Measurements from ENCODE around the gene C19orf67. TPM values are rescaled to one million over a fixed set of nuclear protein-coding genes. Genes with fewer than 3 reads are reported as not detected.

Gene C19orf67
- total RNA-seq, 1 experiment from 2014 or later, result not detected

DNA sequence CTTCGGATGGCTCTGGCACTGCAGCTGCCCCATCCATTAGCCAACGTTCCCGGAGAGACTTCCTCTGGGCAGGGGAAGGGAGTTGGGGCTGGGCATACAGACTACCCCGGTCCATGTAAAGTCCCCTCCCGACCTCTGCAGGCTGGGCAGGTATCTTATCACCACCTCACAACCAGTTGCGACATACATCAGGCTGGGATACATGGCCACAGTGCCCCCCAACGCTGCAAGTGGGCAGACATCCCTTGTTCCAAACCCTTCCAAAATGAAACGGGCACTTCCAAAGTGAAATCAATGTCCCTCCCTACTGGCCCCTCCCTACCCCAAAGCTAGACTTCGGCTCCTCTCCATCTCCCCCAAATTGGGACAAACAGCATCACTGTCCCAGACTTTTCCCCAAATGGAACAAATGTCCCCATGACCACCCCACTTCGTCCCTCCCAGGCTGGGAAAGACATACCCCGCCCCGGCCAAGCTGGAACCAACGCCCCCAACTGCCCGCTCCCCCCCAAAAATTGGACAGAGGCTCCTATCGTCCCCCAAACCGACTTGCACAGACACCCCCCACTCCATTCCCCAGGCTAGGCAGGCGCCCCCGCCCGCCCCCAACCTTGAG is 28.7 kb downstream of the C19orf67 start:
- DNase-seq (ENCODE audit: low read depth, low spot score) (no peak), ATAC-seq (no peak)
- Histone ChIP-seq H3K27ac (ENCODE audit: low read depth, low read length) (no peak overlapping the region; the same call in 1 of the 2 replicates), H3K9me3 (ENCODE audit: control insufficient read depth in 1 of 2, insufficient read depth in 1 of 2, low read depth in 1 of 2, low read length in 2 of 2) (no peaks in the 10 kb centered on the region), H2AFZ (ENCODE audit: low read depth, low read length, poor library complexity, severe bottlenecking) (no peak overlapping the region), H3K4me3 (replicated peaks in 1 of 2; ENCODE audit: low read depth in 1 of 2, low read length in 2 of 2) (peak overlapping the region; percentile 50 to 56), H3K9me2 (ENCODE audit: insufficient read depth) (no peaks in the 10 kb centered on the region), H3K27me3 (ENCODE audit: insufficient read depth, low read length) (no peaks in the 10 kb centered on the region), H3K9ac (ENCODE audit: low read length) (no peak overlapping the region), H4K20me1 (ENCODE audit: insufficient read depth) (no peaks in the 10 kb centered on the region), H3K4me1 (ENCODE audit: control insufficient read depth in 1 of 2, insufficient read depth in 2 of 2, low read length in 2 of 2) (peaks cover 17 to 33% of the 10 kb centered on the region in 2 experiments), H3K36me3 (ENCODE audit: control insufficient read depth in 1 of 2, insufficient read depth in 2 of 2, low read length in 2 of 2) (no peaks in the 10 kb centered on the region), H3K79me2 (ENCODE audit: insufficient read depth, low read length) (no peaks in the 10 kb centered on the region), H3K4me2 (ENCODE audit: low read length) (peak overlapping the region; percentile 81)
- intact Hi-C loops (cut with micrococcal nuclease), result no loop called here
- ChIA-PET RAD21 (ENCODE audit: low non-redundant PET in 1 of 2, low total read pairs in 2 of 2, uncharacterized antibody in 2 of 2, unreplicated experiment in 2 of 2) (no interaction called here), CTCF (interaction anchor here (0.6 to 5.7 kb wide), 8 partner anchors 8 to 292 kb away, joined by 3 to 83 read pairs (median 4); partner anchors contain the start of genes IL27RA and MISP3), POLR2A (interaction anchor here (0.6 to 0.9 kb wide), 2 partner anchors 261 to 633 kb away, joined by 3 to 6 read pairs; partner anchors contain the start of genes ZNF333 and ZSWIM4)
- no TSS peak for BruUV-seq (replicated peaks)
- TF ChIP-seq CBX3 (IDR thresholded peaks at IDR 0.05; ENCODE audit: low read depth) (no peak), ZNF274 (IDR thresholded peaks at IDR 0.05; ENCODE audit: low read depth, low read length) (no peak), RAD21 (IDR thresholded peaks at IDR 0.05; ENCODE audit: low read depth) (no peak)

DNA sequence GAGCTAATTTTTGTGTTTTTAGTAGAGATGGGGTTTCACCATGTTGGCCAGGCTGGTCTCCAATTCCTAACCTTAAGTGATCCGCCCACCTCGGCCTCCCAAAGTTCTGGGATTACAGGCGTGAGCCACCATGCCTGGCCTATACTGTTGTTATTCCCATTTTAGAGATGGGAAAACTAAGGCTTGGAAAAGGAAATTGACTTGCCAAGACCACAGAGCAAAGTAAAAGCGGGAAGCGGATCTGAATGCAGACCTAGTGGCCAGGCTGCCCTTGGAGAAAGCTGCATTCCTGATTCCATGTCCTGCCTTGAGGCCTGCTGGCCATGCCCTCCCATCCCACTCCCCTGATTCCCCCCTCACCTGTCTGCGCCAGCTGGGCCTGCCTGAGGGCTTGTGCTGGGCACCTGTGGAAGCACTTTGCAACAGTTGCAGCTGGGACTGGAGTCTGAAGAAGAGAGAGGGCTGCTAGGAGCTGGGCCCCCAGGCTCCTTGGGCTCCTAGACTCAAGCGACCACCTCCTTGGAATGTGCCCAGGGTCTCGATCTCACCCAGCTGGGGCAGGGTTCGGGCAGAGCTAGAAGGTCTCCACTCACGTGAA is 29.4 kb downstream of the C19orf67 start:
- ATAC-seq (no peak), DNase-seq (ENCODE audit: low read depth, low spot score) (no peak)
- Histone ChIP-seq H3K9ac (ENCODE audit: low read length) (no peak overlapping the region), H3K79me2 (ENCODE audit: insufficient read depth, low read length) (no peaks in the 10 kb centered on the region), H3K27me3 (ENCODE audit: insufficient read depth, low read length) (no peaks in the 10 kb centered on the region), H4K20me1 (ENCODE audit: insufficient read depth) (no peaks in the 10 kb centered on the region), H3K4me1 (ENCODE audit: control insufficient read depth in 1 of 2, insufficient read depth in 2 of 2, low read length in 2 of 2) (peaks cover 11 to 26% of the 10 kb centered on the region in 2 experiments), H3K4me3 (replicated peaks in 1 of 2; ENCODE audit: low read depth in 1 of 2, low read length in 2 of 2) (no peak overlapping the region), H3K27ac (ENCODE audit: low read depth, low read length) (no peak overlapping the region), H3K9me3 (ENCODE audit: control insufficient read depth in 1 of 2, insufficient read depth in 1 of 2, low read depth in 1 of 2, low read length in 2 of 2) (no peaks in the 10 kb centered on the region), H3K4me2 (ENCODE audit: low read length) (no peak overlapping the region), H3K36me3 (ENCODE audit: control insufficient read depth in 1 of 2, insufficient read depth in 2 of 2, low read length in 2 of 2) (no peaks in the 10 kb centered on the region), H3K9me2 (ENCODE audit: insufficient read depth) (no peaks in the 10 kb centered on the region), H2AFZ (ENCODE audit: low read depth, low read length, poor library complexity, severe bottlenecking) (no peak overlapping the region)
- POLR2A ChIA-PET, result no interaction called here
- RAD21 ChIA-PET (ENCODE audit: low non-redundant PET in 1 of 2, low total read pairs in 2 of 2, uncharacterized antibody in 2 of 2, unreplicated experiment in 2 of 2), result no interaction called here
- CTCF ChIA-PET, result interaction anchor here (1.0 to 5.7 kb wide), 4 partner anchors 8 to 24 kb away, joined by 3 to 31 read pairs (median 4); partner anchors contain the start of gene IL27RA
- BruUV-seq (replicated peaks), result no TSS peak
- intact Hi-C loops (cut with micrococcal nuclease), result no loop called here
- TF ChIP-seq POLR2AphosphoS5 (IDR thresholded peaks at IDR 0.05; ENCODE audit: low read depth, low read length) (no peak), SRF (IDR thresholded peaks at IDR 0.05; ENCODE audit: low read depth) (no peak), RAD21 (IDR thresholded peaks at IDR 0.05; ENCODE audit: low read depth) (no peak), SIN3A (IDR thresholded peaks at IDR 0.05; ENCODE audit: low read depth) (no peak), TCF7L2 (IDR thresholded peaks at IDR 0.05; ENCODE audit: borderline replicate concordance, extremely low read depth, insufficient read depth, insufficient read length) (no peak), EZH2phosphoT487 (IDR thresholded peaks at IDR 0.05; ENCODE audit: borderline replicate concordance) (no peak), JUND (IDR thresholded peaks at IDR 0.05) (no peak), ZNF274 (IDR thresholded peaks at IDR 0.05; ENCODE audit: low read depth, low read length) (no peak), POLR2A (IDR thresholded peaks at IDR 0.05; ENCODE audit: borderline replicate concordance, extremely low read depth, insufficient read depth, insufficient read length) (no peak)
- TF ChIP-seq, protein P1, sequence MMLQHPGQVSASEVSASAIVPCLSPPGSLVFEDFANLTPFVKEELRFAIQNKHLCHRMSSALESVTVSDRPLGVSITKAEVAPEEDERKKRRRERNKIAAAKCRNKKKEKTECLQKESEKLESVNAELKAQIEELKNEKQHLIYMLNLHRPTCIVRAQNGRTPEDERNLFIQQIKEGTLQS (IDR thresholded peaks at IDR 0.05), result no peak
- TF ChIP-seq, protein P2, sequence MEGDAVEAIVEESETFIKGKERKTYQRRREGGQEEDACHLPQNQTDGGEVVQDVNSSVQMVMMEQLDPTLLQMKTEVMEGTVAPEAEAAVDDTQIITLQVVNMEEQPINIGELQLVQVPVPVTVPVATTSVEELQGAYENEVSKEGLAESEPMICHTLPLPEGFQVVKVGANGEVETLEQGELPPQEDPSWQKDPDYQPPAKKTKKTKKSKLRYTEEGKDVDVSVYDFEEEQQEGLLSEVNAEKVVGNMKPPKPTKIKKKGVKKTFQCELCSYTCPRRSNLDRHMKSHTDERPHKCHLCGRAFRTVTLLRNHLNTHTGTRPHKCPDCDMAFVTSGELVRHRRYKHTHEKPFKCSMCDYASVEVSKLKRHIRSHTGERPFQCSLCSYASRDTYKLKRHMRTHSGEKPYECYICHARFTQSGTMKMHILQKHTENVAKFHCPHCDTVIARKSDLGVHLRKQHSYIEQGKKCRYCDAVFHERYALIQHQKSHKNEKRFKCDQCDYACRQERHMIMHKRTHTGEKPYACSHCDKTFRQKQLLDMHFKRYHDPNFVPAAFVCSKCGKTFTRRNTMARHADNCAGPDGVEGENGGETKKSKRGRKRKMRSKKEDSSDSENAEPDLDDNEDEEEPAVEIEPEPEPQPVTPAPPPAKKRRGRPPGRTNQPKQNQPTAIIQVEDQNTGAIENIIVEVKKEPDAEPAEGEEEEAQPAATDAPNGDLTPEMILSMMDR (IDR thresholded peaks at IDR 0.05 in 2 of 3, conservative IDR thresholded peaks at IDR 0.05 in 1 of 3; ENCODE audit: borderline replicate concordance in 1 of 3, insufficient read depth in 1 of 3, low read depth in 2 of 3, low read length in 2 of 3), result no peak
- TF ChIP-seq, protein P3, sequence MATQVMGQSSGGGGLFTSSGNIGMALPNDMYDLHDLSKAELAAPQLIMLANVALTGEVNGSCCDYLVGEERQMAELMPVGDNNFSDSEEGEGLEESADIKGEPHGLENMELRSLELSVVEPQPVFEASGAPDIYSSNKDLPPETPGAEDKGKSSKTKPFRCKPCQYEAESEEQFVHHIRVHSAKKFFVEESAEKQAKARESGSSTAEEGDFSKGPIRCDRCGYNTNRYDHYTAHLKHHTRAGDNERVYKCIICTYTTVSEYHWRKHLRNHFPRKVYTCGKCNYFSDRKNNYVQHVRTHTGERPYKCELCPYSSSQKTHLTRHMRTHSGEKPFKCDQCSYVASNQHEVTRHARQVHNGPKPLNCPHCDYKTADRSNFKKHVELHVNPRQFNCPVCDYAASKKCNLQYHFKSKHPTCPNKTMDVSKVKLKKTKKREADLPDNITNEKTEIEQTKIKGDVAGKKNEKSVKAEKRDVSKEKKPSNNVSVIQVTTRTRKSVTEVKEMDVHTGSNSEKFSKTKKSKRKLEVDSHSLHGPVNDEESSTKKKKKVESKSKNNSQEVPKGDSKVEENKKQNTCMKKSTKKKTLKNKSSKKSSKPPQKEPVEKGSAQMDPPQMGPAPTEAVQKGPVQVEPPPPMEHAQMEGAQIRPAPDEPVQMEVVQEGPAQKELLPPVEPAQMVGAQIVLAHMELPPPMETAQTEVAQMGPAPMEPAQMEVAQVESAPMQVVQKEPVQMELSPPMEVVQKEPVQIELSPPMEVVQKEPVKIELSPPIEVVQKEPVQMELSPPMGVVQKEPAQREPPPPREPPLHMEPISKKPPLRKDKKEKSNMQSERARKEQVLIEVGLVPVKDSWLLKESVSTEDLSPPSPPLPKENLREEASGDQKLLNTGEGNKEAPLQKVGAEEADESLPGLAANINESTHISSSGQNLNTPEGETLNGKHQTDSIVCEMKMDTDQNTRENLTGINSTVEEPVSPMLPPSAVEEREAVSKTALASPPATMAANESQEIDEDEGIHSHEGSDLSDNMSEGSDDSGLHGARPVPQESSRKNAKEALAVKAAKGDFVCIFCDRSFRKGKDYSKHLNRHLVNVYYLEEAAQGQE (IDR thresholded peaks at IDR 0.05; ENCODE audit: low read depth), result no peak
